ENCODE results near the gene UBQLN2. TPM values are rescaled to one million over a fixed set of nuclear protein-coding genes. Genes with fewer than 3 reads are reported as not detected.
"Not testable (repeated sequence)": the region's sequence is repeated elsewhere in the genome, so short reads cannot be mapped to it uniquely, and the experiment has no call there.

Gene UBQLN2
- 10 to 100 TPM in 8 of 9 donors, 1 to 10 TPM in 1; 8.6 to 44.0 (median 34.0) TPM for total RNA-seq
- 10 to 100 TPM in 1 of 3 donors, 1 to 10 TPM in 2; 6.8 to 43.3 (median 8.2) TPM for polyA plus RNA-seq
- long read RNA-seq, donor 1, full-length matches to known transcripts: 88 of 88 reads
- long read RNA-seq, donor 1, partial matches to known transcripts: 0 of 88 reads
- long read RNA-seq, donor 1, other reads (novel, unspliced or antisense): 0 of 88 reads
- long read RNA-seq, donor 2, full-length matches to known transcripts: 86 of 86 reads
- long read RNA-seq, donor 2, partial matches to known transcripts: 0 of 86 reads
- long read RNA-seq, donor 2, other reads (novel, unspliced or antisense): 0 of 86 reads
- long read RNA-seq, donor 3, full-length matches to known transcripts: 109 of 109 reads
- long read RNA-seq, donor 3, partial matches to known transcripts: 0 of 109 reads
- long read RNA-seq, donor 3, other reads (novel, unspliced or antisense): 0 of 109 reads
- long read RNA-seq, donor 4, full-length matches to known transcripts: 6 of 7 reads
- long read RNA-seq, donor 4, partial matches to known transcripts: 0 of 7 reads
- long read RNA-seq, donor 4, other reads (novel, unspliced or antisense): 1 of 7 reads
- long read RNA-seq, donor 5, full-length matches to known transcripts: 74 of 74 reads
- long read RNA-seq, donor 5, partial matches to known transcripts: 0 of 74 reads
- long read RNA-seq, donor 5, other reads (novel, unspliced or antisense): 0 of 74 reads
- long read RNA-seq, donor 6, full-length matches to known transcripts: 8 of 8 reads
- long read RNA-seq, donor 6, partial matches to known transcripts: 0 of 8 reads
- long read RNA-seq, donor 6, other reads (novel, unspliced or antisense): 0 of 8 reads
- long read RNA-seq, donor 7, full-length matches to known transcripts: 59 of 59 reads
- long read RNA-seq, donor 7, partial matches to known transcripts: 0 of 59 reads
- long read RNA-seq, donor 7, other reads (novel, unspliced or antisense): 0 of 59 reads
- long read RNA-seq, donor 8, full-length matches to known transcripts: 122 of 122 reads
- long read RNA-seq, donor 8, partial matches to known transcripts: 0 of 122 reads
- long read RNA-seq, donor 8, other reads (novel, unspliced or antisense): 0 of 122 reads
- long read RNA-seq, donor 9, full-length matches to known transcripts: 92 of 92 reads
- long read RNA-seq, donor 9, partial matches to known transcripts: 0 of 92 reads
- long read RNA-seq, donor 9, other reads (novel, unspliced or antisense): 0 of 92 reads
- long read RNA-seq, donor 10, full-length matches to known transcripts: 68 of 68 reads
- long read RNA-seq, donor 10, partial matches to known transcripts: 0 of 68 reads
- long read RNA-seq, donor 10, other reads (novel, unspliced or antisense): 0 of 68 reads

- WGBS, 4 donors: 0 to 32% (median 9%) methylated on average over 8 to 70 of the region's 70 CpGs
- Histone ChIP-seq H3K27me3 (no peaks in the 10 kb centered on the region), H3K4me1 (replicated peaks in 1 of 2) (peaks cover 8 to 12% of the 10 kb centered on the region in 2 donors), H3K36me3 (replicated peaks in 1 of 2) (no peaks in the 10 kb centered on the region), H3K4me3 (peak within 1 kb of the TSS; percentile 35 to 68 (median 54)), H3K9me3 (replicated peaks in 1 of 3) (no peaks in the 10 kb centered on the region), H3K27ac (peak within 1 kb of the TSS; percentile 69 to 99 (median 96))
- peak; percentile 78 to 90 (median 85) for DNase-seq
- intact Hi-C loops (cut with DNase I): no loop called here
- TF ChIP-seq CTCF (IDR thresholded peaks at IDR 0.05) (peak in 3 of 6 experiments; percentile 13 to 34 (median 31)), POLR2A (IDR thresholded peaks at IDR 0.05) (peak; percentile 90)
These were observed at the start of gene UBQLN2 for GRCh38 chrX:56563231-56564161. UBQLN2 (plus strand) TSS chrX:56563627; CDS start chrX:56563874, 247 bp downstream.

GRCh38 chrX:56519642-56520041, 43.8 kb upstream of the UBQLN2 start:
- no peaks in the 10 kb centered on the region for H3K36me3 ChIP-seq (replicated peaks in 1 of 2)
- H3K4me3 ChIP-seq: no peak overlapping the region
- H3K4me1 ChIP-seq (replicated peaks in 1 of 2): no peaks in the 10 kb centered on the region
- no peak for DNase-seq
- TF ChIP-seq POLR2A (IDR thresholded peaks at IDR 0.05) (no peak), CTCF (IDR thresholded peaks at IDR 0.05) (no peak)
- 54 to 74% (median 65%) methylated on average over 2 of the region's 2 CpGs for WGBS, 4 donors
- no peaks in the 10 kb centered on the region for H3K9me3 ChIP-seq (replicated peaks in 1 of 3)
- no peak overlapping the region for H3K27ac ChIP-seq
- intact Hi-C loops (cut with DNase I): no loop called here
- H3K27me3 ChIP-seq: no peaks in the 10 kb centered on the region

GRCh38 chrX:56529482-56530007, 33.9 kb upstream of the UBQLN2 start:
- intact Hi-C loops (cut with DNase I); H3K36me3 ChIP-seq (replicated peaks in 1 of 2); H3K4me3 ChIP-seq; DNase-seq; H3K9me3 ChIP-seq (replicated peaks in 1 of 3); H3K27ac ChIP-seq; H3K4me1 ChIP-seq (replicated peaks in 1 of 2); H3K27me3 ChIP-seq: not testable (repeated sequence)
- 55 to 86% (median 72%) methylated on average over 2 of the region's 2 CpGs for WGBS, 4 donors
